Measurements from ENCODE around the gene TRIO.
"Not testable (repeated sequence)": the region's sequence is repeated elsewhere in the genome, so short reads cannot be mapped to it uniquely, and the experiment has no call there.

Gene TRIO

GRCh38 chr5:14142827-14143545 lies at the start of gene TRIO:
TRIO (plus strand) TSS chr5:14143342; CDS start chr5:14143726, 384 bp downstream.
- no peak for DNase-seq

GRCh38 chr5:14097380-14097779 lies 45.8 kb upstream of the TRIO start:
- DNase-seq: not testable (repeated sequence)

- DNase-seq: no peak
These were observed 45.1 kb upstream of the TRIO start for GRCh38 chr5:14097998-14098471.

- DNase-seq: no peak
These were observed 42.9 kb upstream of the TRIO start for GRCh38 chr5:14100281-14100680.

GRCh38 chr5:14101922-14102321 lies 41.2 kb upstream of the TRIO start:
- DNase-seq: no peak

- DNase-seq: no peak
These were observed 40.5 kb upstream of the TRIO start for GRCh38 chr5:14102666-14103065.

- DNase-seq: no peak
These were observed 37.3 kb upstream of the TRIO start for GRCh38 chr5:14105718-14106410.

- DNase-seq: no peak
These were observed 35.6 kb upstream of the TRIO start for GRCh38 chr5:14107536-14107935.

GRCh38 chr5:14108170-14108996 lies 34.8 kb upstream of the TRIO start:
- DNase-seq: no peak

GRCh38 chr5:14109041-14109747 lies 33.9 kb upstream of the TRIO start:
- DNase-seq: no peak

- DNase-seq: no peak
These were observed 33.4 kb upstream of the TRIO start for GRCh38 chr5:14109771-14110170.

GRCh38 chr5:14110196-14110595 lies 32.9 kb upstream of the TRIO start:
- DNase-seq: no peak

GRCh38 chr5:14110680-14111079 lies 32.5 kb upstream of the TRIO start:
- no peak for DNase-seq

- DNase-seq: no peak
These were observed 30.0 kb upstream of the TRIO start for GRCh38 chr5:14112998-14113652.

GRCh38 chr5:14114615-14115251 lies 28.4 kb upstream of the TRIO start:
- no peak for DNase-seq

GRCh38 chr5:14115323-14115895 lies 27.7 kb upstream of the TRIO start:
- no peak for DNase-seq

GRCh38 chr5:14118551-14119320 lies 24.4 kb upstream of the TRIO start:
- no peak for DNase-seq

- no peak for DNase-seq
These were observed 23.0 kb upstream of the TRIO start for GRCh38 chr5:14120176-14120575.

GRCh38 chr5:14121552-14121951 lies 21.6 kb upstream of the TRIO start:
- DNase-seq: no peak

- DNase-seq: no peak
These were observed 21.1 kb upstream of the TRIO start for GRCh38 chr5:14122089-14122488.

GRCh38 chr5:14123551-14123950 lies 19.6 kb upstream of the TRIO start:
- DNase-seq: no peak

Measured in SIG-M5 (cell line).